GM12801 (cell line): Measurements from ENCODE around the gene GUCD1.

ENCODE experiments used
- CTCF ChIP-seq: IDR thresholded peaks from one replicate; pipeline ENCODE4 v1.5.1; 2011; ENCODE audit warnings: control low read depth; ENCODE audit not compliant: insufficient read length; ENCODE audit errors: extremely low read depth

The GUCD1 gene

GRCh38 chr22:24584871-24585411, 30.0 kb upstream of the GUCD1 start:
- TF ChIP-seq CTCF = no peak

- TF ChIP-seq CTCF = no peak
Observed at GRCh38 chr22:24584166-24584790, 29.3 kb upstream of the GUCD1 start.

- TF ChIP-seq CTCF = no peak
Observed at GRCh38 chr22:24583221-24584165, 28.6 kb upstream of the GUCD1 start.

GRCh38 chr22:24582056-24582814, 27.3 kb upstream of the GUCD1 start:
- no peak for TF ChIP-seq CTCF

- no peak for TF ChIP-seq CTCF
Observed at GRCh38 chr22:24580276-24580675, 25.3 kb upstream of the GUCD1 start.

GRCh38 chr22:24579258-24579601, 24.3 kb upstream of the GUCD1 start:
- no peak for TF ChIP-seq CTCF
